Endodermal cell (in vitro differentiated cells): ENCODE data around the gene SUCLG2. TPM values are rescaled to one million over a fixed set of nuclear protein-coding genes. Genes with fewer than 3 reads are reported as not detected.

ENCODE experiments used
- DNase-seq: peaks from one replicate; pipeline ENCODE4 v3.0.0-alpha.2; 2017
- H3K27ac ChIP-seq: 2 replicates; pipeline ENCODE4 v1.5.1; 2013; ENCODE audit warnings: mild to moderate bottlenecking, low read depth, low read length, moderate library complexity
- H3K27me3 ChIP-seq: 2 replicates; pipeline ENCODE4 v1.6.1; 2013; ENCODE audit warnings: mild to moderate bottlenecking, low read length, moderate library complexity; ENCODE audit not compliant: insufficient read depth, control insufficient read depth, poor library complexity, severe bottlenecking
- H3K36me3 ChIP-seq: 2 replicates; pipeline ENCODE4 v1.7.0; 2013; ENCODE audit warnings: mild to moderate bottlenecking, low read length, moderate library complexity; ENCODE audit not compliant: control insufficient read depth, insufficient read depth
- H3K4me1 ChIP-seq: one replicate; pipeline ENCODE4 v1.7.0; 2013; ENCODE audit warnings: low read length; ENCODE audit not compliant: control insufficient read depth, insufficient read depth
- H3K4me3 ChIP-seq: 2 replicates; pipeline ENCODE4 v1.5.1; 2013; ENCODE audit warnings: mild to moderate bottlenecking, low read length, moderate library complexity
- H3K9ac ChIP-seq: 2 replicates; pipeline ENCODE4 v1.6.1; 2013; ENCODE audit warnings: mild to moderate bottlenecking, low read length, moderate library complexity; ENCODE audit not compliant: poor library complexity, severe bottlenecking; ENCODE audit errors: extremely low read depth
- H3K9me3 ChIP-seq: 2 replicates; pipeline ENCODE4 v1.6.1; 2013; ENCODE audit warnings: mild to moderate bottlenecking, low read length, moderate library complexity; ENCODE audit not compliant: control insufficient read depth
- H3K27ac Mint-ChIP-seq: 2 replicates; pipeline ENCODE4 v1.8.0; 2020; ENCODE audit warnings: mixed read lengths
- H3K27me3 Mint-ChIP-seq: 2 replicates; pipeline ENCODE4 v1.8.0; 2021; ENCODE audit warnings: mild to moderate bottlenecking, mixed read lengths; ENCODE audit not compliant: insufficient read depth
- H3K36me3 Mint-ChIP-seq: 2 replicates; pipeline ENCODE4 v1.8.0; 2020; ENCODE audit warnings: low read depth, mixed read lengths
- H3K4me1 Mint-ChIP-seq: 2 replicates; pipeline ENCODE4 v1.8.0; 2020; ENCODE audit warnings: mixed read lengths
- H3K4me3 Mint-ChIP-seq: 2 replicates; pipeline ENCODE4 v1.8.0; 2020; ENCODE audit warnings: mild to moderate bottlenecking, moderate library complexity, mixed read lengths
- H3K9me3 Mint-ChIP-seq: 2 replicates; pipeline ENCODE4 v1.8.0; 2020; ENCODE audit warnings: mild to moderate bottlenecking, mixed read lengths
- WGBS, 2 experiments: methylation state at CpG; one replicate each; pipeline versions ENCODE4 v1.1.5 to v1.1.7; 2013; ENCODE audit warnings: missing lambda C conversion rate in 2 of 2, mixed read lengths in 1 of 2; ENCODE audit not compliant: insufficient coverage in 1 of 2, insufficient read length in 1 of 2; 5-methylcytosine and 5-hydroxymethylcytosine counted together
- total RNA-seq, 2 donors: library from RNA; stranded (reverse); fragmentation: NEBNext Ultra II Directional in 1 of 2; extraction: Animal tissue kit (Norgen Biotek cat#: 25700) in 1 of 2; gene quantifications; 2 replicates in 1 of 2; 3 replicates in 1 of 2; pipeline ENCODE4 v1.2.1, GENCODE V29; 2021
- TF ChIP-seq, protein P1 (sequence below): fragments of 200-600 bp; sonication (generic); conservative IDR thresholded peaks from 2 replicates; pipeline ENCODE4 v1.5.0; 2021; ENCODE audit warnings: antibody characterized with exemption, mild to moderate bottlenecking

SUCLG2 gene
- total RNA-seq, 2 donors from 2014 or later, result 42.4 to 57.3 TPM

- Mint-ChIP-seq H3K4me1 (peaks cover 33% of the 10 kb centered on the region), H3K27ac (no peak overlapping the region), H3K27me3 (no peaks in the 10 kb centered on the region), H3K36me3 (peaks cover 21% of the 10 kb centered on the region), H3K9me3 (no peaks in the 10 kb centered on the region), H3K4me3 (no peak overlapping the region)
- whole genome bisulfite sequencing, 2 experiments, result 0 to 64% methylated on average over 1 to 4 of the region's 4 CpGs
- peaks cover 3% of the 10 kb centered on the region for H3K4me1 ChIP-seq
- H3K36me3 ChIP-seq, result no peaks in the 10 kb centered on the region
- TF ChIP-seq, protein P1, sequence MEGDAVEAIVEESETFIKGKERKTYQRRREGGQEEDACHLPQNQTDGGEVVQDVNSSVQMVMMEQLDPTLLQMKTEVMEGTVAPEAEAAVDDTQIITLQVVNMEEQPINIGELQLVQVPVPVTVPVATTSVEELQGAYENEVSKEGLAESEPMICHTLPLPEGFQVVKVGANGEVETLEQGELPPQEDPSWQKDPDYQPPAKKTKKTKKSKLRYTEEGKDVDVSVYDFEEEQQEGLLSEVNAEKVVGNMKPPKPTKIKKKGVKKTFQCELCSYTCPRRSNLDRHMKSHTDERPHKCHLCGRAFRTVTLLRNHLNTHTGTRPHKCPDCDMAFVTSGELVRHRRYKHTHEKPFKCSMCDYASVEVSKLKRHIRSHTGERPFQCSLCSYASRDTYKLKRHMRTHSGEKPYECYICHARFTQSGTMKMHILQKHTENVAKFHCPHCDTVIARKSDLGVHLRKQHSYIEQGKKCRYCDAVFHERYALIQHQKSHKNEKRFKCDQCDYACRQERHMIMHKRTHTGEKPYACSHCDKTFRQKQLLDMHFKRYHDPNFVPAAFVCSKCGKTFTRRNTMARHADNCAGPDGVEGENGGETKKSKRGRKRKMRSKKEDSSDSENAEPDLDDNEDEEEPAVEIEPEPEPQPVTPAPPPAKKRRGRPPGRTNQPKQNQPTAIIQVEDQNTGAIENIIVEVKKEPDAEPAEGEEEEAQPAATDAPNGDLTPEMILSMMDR, result no peak
- no peak overlapping the region for H3K4me3 ChIP-seq
- H3K27me3 ChIP-seq, result no peaks in the 10 kb centered on the region
- H3K9me3 ChIP-seq, result no peaks in the 10 kb centered on the region
- no peak for DNase-seq
- H3K27ac ChIP-seq, result no peak overlapping the region
- H3K9ac ChIP-seq, result no peak overlapping the region
Observed at GRCh38 chr3:67648229-67648628, 6.2 kb downstream of the SUCLG2 start.

- H3K27me3 ChIP-seq, result no peaks in the 10 kb centered on the region
- H3K36me3 ChIP-seq, result no peaks in the 10 kb centered on the region
- Mint-ChIP-seq H3K4me1 (peaks cover 28% of the 10 kb centered on the region), H3K27ac (no peak overlapping the region), H3K4me3 (no peak overlapping the region), H3K36me3 (peaks cover 21% of the 10 kb centered on the region), H3K27me3 (no peaks in the 10 kb centered on the region), H3K9me3 (no peaks in the 10 kb centered on the region)
- WGBS, 2 experiments, result 90 to 94% methylated on average over 2 to 5 of the region's 5 CpGs
- no peak overlapping the region for H3K27ac ChIP-seq
- H3K9ac ChIP-seq, result no peak overlapping the region
- TF ChIP-seq, protein P1, result no peak
- peaks cover 3% of the 10 kb centered on the region for H3K4me1 ChIP-seq
- no peak for DNase-seq
- H3K4me3 ChIP-seq, result no peak overlapping the region
- no peaks in the 10 kb centered on the region for H3K9me3 ChIP-seq
Observed at GRCh38 chr3:67647390-67647878, 7.0 kb downstream of the SUCLG2 start.

GRCh38 chr3:67646586-67647234, 7.7 kb downstream of the SUCLG2 start:
- peaks cover 28% of the 10 kb centered on the region for H3K4me1 Mint-ChIP-seq
- peaks cover 17% of the 10 kb centered on the region for H3K36me3 Mint-ChIP-seq
- Histone ChIP-seq H3K27ac (no peak overlapping the region), H3K4me1 (peaks cover 3% of the 10 kb centered on the region), H3K4me3 (no peak overlapping the region), H3K9me3 (no peaks in the 10 kb centered on the region), H3K27me3 (no peaks in the 10 kb centered on the region), H3K36me3 (no peaks in the 10 kb centered on the region), H3K9ac (no peak overlapping the region)
- H3K4me3 Mint-ChIP-seq, result no peak overlapping the region
- TF ChIP-seq, protein P1, result no peak
- H3K27me3 Mint-ChIP-seq, result no peaks in the 10 kb centered on the region
- no peaks in the 10 kb centered on the region for H3K9me3 Mint-ChIP-seq
- 93 to 98% methylated on average over 4 to 8 of the region's 8 CpGs for WGBS, 2 experiments
- DNase-seq, result no peak
- H3K27ac Mint-ChIP-seq, result no peak overlapping the region
